CD4-positive, alpha-beta T cell (primary cell): ENCODE data around the gene NDN. TPM values are rescaled to one million over a fixed set of nuclear protein-coding genes. Genes with fewer than 3 reads are reported as not detected.

Experiments used
- ATAC-seq: fragments of 200-7000 bp; cut with Tn5 transposase; one replicate; pipeline ENCODE4 v1.10.0; 2022; ENCODE audit warnings: mild to moderate bottlenecking; ENCODE audit not compliant: poor library complexity
- CTCF ChIA-PET: fragments of 350-600 bp; sonication (Branson Sonifier 250); formaldehyde crosslinking; loops from one replicate; lab custom pipeline; 2021; ENCODE audit warnings: antibody characterized with exemption, inconsistent platforms; lab: Charles Lee
- POLR2A ChIA-PET: fragments of 350-600 bp; sonication (Branson Sonifier 250); formaldehyde crosslinking; loops from one replicate; lab custom pipeline; 2021; ENCODE audit warnings: antibody characterized with exemption, inconsistent platforms; lab: Charles Lee
- DNase-seq, 14 experiments: peaks; one replicate each; pipeline ENCODE4 v3.0.0-alpha.2; 2013 to 2020; ENCODE audit warnings: mixed read lengths in 2 of 14
- H3K27ac ChIP-seq, 2 donors: one replicate each; pipeline versions ENCODE4 v1.5.1 to v1.7.0; 2013; ENCODE audit warnings: low read length in 2 of 2, low read depth in 1 of 2, mild to moderate bottlenecking in 1 of 2
- H3K27me3 ChIP-seq, 2 experiments: 1 replicate in 1 of 2; 2 replicates in 1 of 2; pipeline versions ENCODE4 v1.6.1 to v1.7.0; 2013; ENCODE audit warnings: low read length in 2 of 2, control low read depth in 1 of 2, mild to moderate bottlenecking in 1 of 2, moderate library complexity in 1 of 2; ENCODE audit not compliant: insufficient read depth in 2 of 2, control insufficient read depth in 1 of 2
- H3K36me3 ChIP-seq: one replicate; pipeline ENCODE4 v1.6.1; 2013; ENCODE audit warnings: low read length, control low read depth; ENCODE audit not compliant: insufficient read depth
- H3K4me1 ChIP-seq: one replicate; pipeline ENCODE4 v1.6.1; 2013; ENCODE audit warnings: low read length, control low read depth; ENCODE audit not compliant: insufficient read depth
- H3K4me3 ChIP-seq: one replicate; pipeline ENCODE4 v1.5.1; 2013; ENCODE audit warnings: mild to moderate bottlenecking, low read length, moderate library complexity
- H3K9me3 ChIP-seq, 2 experiments: 1 replicate in 1 of 2; 2 replicates in 1 of 2; pipeline versions ENCODE4 v1.6.1 to v1.7.0; 2013; ENCODE audit warnings: low read length in 2 of 2, mild to moderate bottlenecking in 2 of 2, control low read depth in 1 of 2, moderate library complexity in 1 of 2; ENCODE audit not compliant: control insufficient read depth in 1 of 2, insufficient read depth in 1 of 2
- H3K27ac Mint-ChIP-seq: one replicate; pipeline ENCODE4 v1.8.0; 2020; ENCODE audit warnings: mixed read lengths
- H3K27me3 Mint-ChIP-seq: one replicate; pipeline ENCODE4 v1.8.0; 2021; ENCODE audit warnings: mixed read lengths
- H3K36me3 Mint-ChIP-seq: one replicate; pipeline ENCODE4 v1.8.0; 2021; ENCODE audit warnings: low read depth, mixed read lengths
- H3K4me1 Mint-ChIP-seq: one replicate; pipeline ENCODE4 v1.8.0; 2021; ENCODE audit warnings: low read depth, mixed read lengths
- H3K4me3 Mint-ChIP-seq: one replicate; pipeline ENCODE4 v1.8.0; 2020; ENCODE audit warnings: mild to moderate bottlenecking, mixed read lengths
- H3K9me3 Mint-ChIP-seq: one replicate; pipeline ENCODE4 v1.8.0; 2020; ENCODE audit warnings: mixed read lengths
- intact Hi-C, 2 experiments: fragments of 100-400 bp; cut with DNase I in 1 of 2; cut with micrococcal nuclease in 1 of 2; formaldehyde crosslinking; loops; one replicate each; pipeline versions ENCODE4 v1.15.1 to v1.9.0; 2023 to 2025; cut with DNase I, micrococcal nuclease
- total RNA-seq, 174 experiments: library from RNA in 2 of 174; stranded (reverse) in 2 of 174; gene quantifications; one replicate each; pipeline ENCODE4 v1.2.3 and lab custom pipeline; 2021 to 2026
- TF ChIP-seq, protein P1 (sequence below): fragments of 200-600 bp; IDR thresholded peaks from one replicate; pipeline ENCODE4 v1.8.0; 2022; ENCODE audit warnings: antibody characterized with exemption, mild to moderate bottlenecking

Gene NDN
- total RNA-seq, 2 experiments from 2014 or later: not detected

DNA sequence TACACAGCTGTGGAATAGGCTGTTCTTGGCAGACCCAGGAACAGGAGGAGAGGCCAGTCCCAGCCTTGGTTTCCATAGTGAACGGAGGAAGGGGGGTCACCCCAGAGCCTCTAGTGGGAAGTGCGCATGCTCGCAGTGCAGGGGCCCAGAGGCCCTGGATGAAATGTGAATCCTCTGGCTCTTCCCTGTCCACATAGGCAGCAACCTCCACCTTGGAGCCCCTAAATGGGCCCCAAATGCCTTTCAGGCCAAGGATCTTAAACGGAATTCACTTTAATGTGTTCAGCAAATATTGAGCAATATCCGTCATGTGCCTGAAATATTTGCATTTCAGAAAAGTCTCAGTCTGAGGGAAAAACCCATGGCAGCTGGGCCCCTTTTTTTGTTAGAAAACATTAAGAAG, 3.3 kb upstream of the NDN start:
- H3K27ac Mint-ChIP-seq: no peak overlapping the region
- H3K27me3 Mint-ChIP-seq: peaks cover 3% of the 10 kb centered on the region
- TF ChIP-seq, protein P1, sequence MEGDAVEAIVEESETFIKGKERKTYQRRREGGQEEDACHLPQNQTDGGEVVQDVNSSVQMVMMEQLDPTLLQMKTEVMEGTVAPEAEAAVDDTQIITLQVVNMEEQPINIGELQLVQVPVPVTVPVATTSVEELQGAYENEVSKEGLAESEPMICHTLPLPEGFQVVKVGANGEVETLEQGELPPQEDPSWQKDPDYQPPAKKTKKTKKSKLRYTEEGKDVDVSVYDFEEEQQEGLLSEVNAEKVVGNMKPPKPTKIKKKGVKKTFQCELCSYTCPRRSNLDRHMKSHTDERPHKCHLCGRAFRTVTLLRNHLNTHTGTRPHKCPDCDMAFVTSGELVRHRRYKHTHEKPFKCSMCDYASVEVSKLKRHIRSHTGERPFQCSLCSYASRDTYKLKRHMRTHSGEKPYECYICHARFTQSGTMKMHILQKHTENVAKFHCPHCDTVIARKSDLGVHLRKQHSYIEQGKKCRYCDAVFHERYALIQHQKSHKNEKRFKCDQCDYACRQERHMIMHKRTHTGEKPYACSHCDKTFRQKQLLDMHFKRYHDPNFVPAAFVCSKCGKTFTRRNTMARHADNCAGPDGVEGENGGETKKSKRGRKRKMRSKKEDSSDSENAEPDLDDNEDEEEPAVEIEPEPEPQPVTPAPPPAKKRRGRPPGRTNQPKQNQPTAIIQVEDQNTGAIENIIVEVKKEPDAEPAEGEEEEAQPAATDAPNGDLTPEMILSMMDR: no peak
- H3K4me3 ChIP-seq: no peak overlapping the region
- H3K4me1 ChIP-seq: no peaks in the 10 kb centered on the region
- ChIA-PET CTCF (no interaction called here), POLR2A (no interaction called here)
- peaks cover 3% of the 10 kb centered on the region for H3K9me3 Mint-ChIP-seq
- no peaks in the 10 kb centered on the region for H3K4me1 Mint-ChIP-seq
- H3K36me3 Mint-ChIP-seq: no peaks in the 10 kb centered on the region
- intact Hi-C loops: no loop called here
- H3K4me3 Mint-ChIP-seq: no peak overlapping the region
- H3K9me3 ChIP-seq: peaks cover 0 to 18% of the 10 kb centered on the region in 2 experiments
- DNase-seq (no peak), ATAC-seq (no peak)
- no peaks in the 10 kb centered on the region for H3K36me3 ChIP-seq
- H3K27me3 ChIP-seq: no peaks in the 10 kb centered on the region
- no peak overlapping the region for H3K27ac ChIP-seq

- no peak for DNase-seq
Observed at GRCh38 chr15:23690015-23690414, 2.9 kb upstream of the NDN start.

GRCh38 chr15:23686466-23687142, 501 bp downstream of the NDN start:
- Histone ChIP-seq H3K36me3 (no peaks in the 10 kb centered on the region), H3K27me3 (no peaks in the 10 kb centered on the region), H3K9me3 (peaks cover 0 to 18% of the 10 kb centered on the region in 2 experiments), H3K27ac (no peak overlapping the region), H3K4me1 (no peaks in the 10 kb centered on the region), H3K4me3 (no peak overlapping the region)
- Mint-ChIP-seq H3K27ac (no peak overlapping the region), H3K27me3 (peaks cover 3% of the 10 kb centered on the region), H3K36me3 (no peaks in the 10 kb centered on the region), H3K4me3 (no peak overlapping the region), H3K9me3 (no peaks in the 10 kb centered on the region), H3K4me1 (no peaks in the 10 kb centered on the region)
- no peak for DNase-seq
- TF ChIP-seq, protein P1: no peak
- intact Hi-C loops: no loop called here
- ChIA-PET POLR2A (no interaction called here), CTCF (no interaction called here)
- no peak for ATAC-seq

More at GRCh38 chr15:23690015-23690414, 2.9 kb upstream of the NDN start:
- Histone ChIP-seq H3K9me3 (peaks cover 0 to 18% of the 10 kb centered on the region in 2 experiments), H3K4me1 (no peaks in the 10 kb centered on the region), H3K27ac (no peak overlapping the region), H3K27me3 (no peaks in the 10 kb centered on the region), H3K4me3 (no peak overlapping the region), H3K36me3 (no peaks in the 10 kb centered on the region)
- H3K9me3 Mint-ChIP-seq: no peaks in the 10 kb centered on the region
- peaks cover 3% of the 10 kb centered on the region for H3K27me3 Mint-ChIP-seq
- ATAC-seq: no peak
- H3K4me3 Mint-ChIP-seq: no peak overlapping the region
- TF ChIP-seq, protein P1: no peak
- H3K4me1 Mint-ChIP-seq: no peaks in the 10 kb centered on the region
- CTCF ChIA-PET: no interaction called here
- H3K36me3 Mint-ChIP-seq: no peaks in the 10 kb centered on the region
- POLR2A ChIA-PET: no interaction called here
- H3K27ac Mint-ChIP-seq: no peak overlapping the region
- intact Hi-C loops: no loop called here
